ENCODE data around the gene KTI12.

DNA sequence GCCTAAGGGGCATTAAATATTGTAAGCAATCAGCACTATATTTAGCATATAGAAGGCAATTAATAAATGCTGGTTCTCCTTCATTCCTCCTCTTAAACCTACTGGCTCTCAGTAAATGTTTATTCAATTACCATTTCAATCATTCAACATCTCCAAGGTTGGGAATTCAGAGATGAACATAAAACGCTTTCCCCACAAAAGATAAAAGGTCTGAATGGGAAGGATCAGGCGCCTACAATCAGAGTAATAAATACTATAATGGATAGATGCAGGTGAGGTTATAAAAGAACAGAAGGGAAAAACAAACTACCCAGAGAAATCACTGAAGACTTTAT, 407 bp upstream of the KTI12 start:
- no peak for TF ChIP-seq POLR2AphosphoS5 (IDR thresholded peaks at IDR 0.05; ENCODE audit: low read depth, low read length)
- TF ChIP-seq, protein P1, sequence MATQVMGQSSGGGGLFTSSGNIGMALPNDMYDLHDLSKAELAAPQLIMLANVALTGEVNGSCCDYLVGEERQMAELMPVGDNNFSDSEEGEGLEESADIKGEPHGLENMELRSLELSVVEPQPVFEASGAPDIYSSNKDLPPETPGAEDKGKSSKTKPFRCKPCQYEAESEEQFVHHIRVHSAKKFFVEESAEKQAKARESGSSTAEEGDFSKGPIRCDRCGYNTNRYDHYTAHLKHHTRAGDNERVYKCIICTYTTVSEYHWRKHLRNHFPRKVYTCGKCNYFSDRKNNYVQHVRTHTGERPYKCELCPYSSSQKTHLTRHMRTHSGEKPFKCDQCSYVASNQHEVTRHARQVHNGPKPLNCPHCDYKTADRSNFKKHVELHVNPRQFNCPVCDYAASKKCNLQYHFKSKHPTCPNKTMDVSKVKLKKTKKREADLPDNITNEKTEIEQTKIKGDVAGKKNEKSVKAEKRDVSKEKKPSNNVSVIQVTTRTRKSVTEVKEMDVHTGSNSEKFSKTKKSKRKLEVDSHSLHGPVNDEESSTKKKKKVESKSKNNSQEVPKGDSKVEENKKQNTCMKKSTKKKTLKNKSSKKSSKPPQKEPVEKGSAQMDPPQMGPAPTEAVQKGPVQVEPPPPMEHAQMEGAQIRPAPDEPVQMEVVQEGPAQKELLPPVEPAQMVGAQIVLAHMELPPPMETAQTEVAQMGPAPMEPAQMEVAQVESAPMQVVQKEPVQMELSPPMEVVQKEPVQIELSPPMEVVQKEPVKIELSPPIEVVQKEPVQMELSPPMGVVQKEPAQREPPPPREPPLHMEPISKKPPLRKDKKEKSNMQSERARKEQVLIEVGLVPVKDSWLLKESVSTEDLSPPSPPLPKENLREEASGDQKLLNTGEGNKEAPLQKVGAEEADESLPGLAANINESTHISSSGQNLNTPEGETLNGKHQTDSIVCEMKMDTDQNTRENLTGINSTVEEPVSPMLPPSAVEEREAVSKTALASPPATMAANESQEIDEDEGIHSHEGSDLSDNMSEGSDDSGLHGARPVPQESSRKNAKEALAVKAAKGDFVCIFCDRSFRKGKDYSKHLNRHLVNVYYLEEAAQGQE (IDR thresholded peaks at IDR 0.05; ENCODE audit: insufficient read depth in 1 of 2, low read depth in 2 of 2, low read length in 2 of 2): no peak
- TF ChIP-seq SIN3A (IDR thresholded peaks at IDR 0.05; ENCODE audit: borderline replicate concordance, insufficient read depth, low read length): no peak
- no peak for TF ChIP-seq TAF1 (IDR thresholded peaks at IDR 0.05; ENCODE audit: borderline replicate concordance, insufficient read depth, low read length)
- no peak for TF ChIP-seq FOXP2 (optimal IDR thresholded peaks at IDR 0.05; ENCODE audit: borderline replicate concordance, extremely low read depth, extremely low read length, insufficient read depth)

Measured in PFSK-1 (cell line).